Measurements from ENCODE around the gene DISC1.
"Not testable (repeated sequence)": the region's sequence is repeated elsewhere in the genome, so short reads cannot be mapped to it uniquely, and the experiment has no call there.

DISC1 gene

GRCh38 chr1:231638647-231639046, 12.1 kb downstream of the DISC1 start:
- DNase-seq (ENCODE audit: low read depth) = peak; percentile 38

GRCh38 chr1:231639819-231640218, 13.2 kb downstream of the DISC1 start:
- DNase-seq (ENCODE audit: low read depth) = no peak

GRCh38 chr1:231641444-231641843, 14.9 kb downstream of the DISC1 start:
- DNase-seq (ENCODE audit: low read depth) = not testable (repeated sequence)

- not testable (repeated sequence) for DNase-seq (ENCODE audit: low read depth)
Measured at GRCh38 chr1:231642061-231642460, 15.5 kb downstream of the DISC1 start.

- no peak for DNase-seq (ENCODE audit: low read depth)
Measured at GRCh38 chr1:231642618-231643017, 16.0 kb downstream of the DISC1 start.

GRCh38 chr1:231643071-231643934, 16.7 kb downstream of the DISC1 start:
- DNase-seq (ENCODE audit: low read depth) = no peak

GRCh38 chr1:231643935-231644237, 17.3 kb downstream of the DISC1 start:
- DNase-seq (ENCODE audit: low read depth) = no peak

- not testable (repeated sequence) for DNase-seq (ENCODE audit: low read depth)
Measured at GRCh38 chr1:231645634-231646033, 19.0 kb downstream of the DISC1 start.

GRCh38 chr1:231646165-231646564, 19.6 kb downstream of the DISC1 start:
- DNase-seq (ENCODE audit: low read depth) = not testable (repeated sequence)

GRCh38 chr1:231651621-231652260, 25.2 kb downstream of the DISC1 start:
- not testable (repeated sequence) for DNase-seq (ENCODE audit: low read depth)

GRCh38 chr1:231653632-231654031, 27.0 kb downstream of the DISC1 start:
- DNase-seq (ENCODE audit: low read depth) = peak; percentile 36

- DNase-seq (ENCODE audit: low read depth) = no peak
Measured at GRCh38 chr1:231656741-231657140, 30.2 kb downstream of the DISC1 start.

GRCh38 chr1:231658223-231658622, 31.6 kb downstream of the DISC1 start:
- not testable (repeated sequence) for DNase-seq (ENCODE audit: low read depth)

GRCh38 chr1:231660198-231660597, 33.6 kb downstream of the DISC1 start:
- DNase-seq (ENCODE audit: low read depth) = no peak

- DNase-seq (ENCODE audit: low read depth) = peak; percentile 22
Measured at GRCh38 chr1:231663211-231663792, 36.7 kb downstream of the DISC1 start.

GRCh38 chr1:231665101-231665500, 38.5 kb downstream of the DISC1 start:
- DNase-seq (ENCODE audit: low read depth) = no peak

GRCh38 chr1:231665726-231666125, 39.1 kb downstream of the DISC1 start:
- no peak for DNase-seq (ENCODE audit: low read depth)

- no peak for DNase-seq (ENCODE audit: low read depth)
Measured at GRCh38 chr1:231666220-231666936, 39.8 kb downstream of the DISC1 start.

GRCh38 chr1:231666937-231667608, 40.5 kb downstream of the DISC1 start:
- no peak for DNase-seq (ENCODE audit: low read depth)

- DNase-seq (ENCODE audit: low read depth) = no peak
Measured at GRCh38 chr1:231667896-231668506, 41.4 kb downstream of the DISC1 start.

- DNase-seq (ENCODE audit: low read depth) = no peak
Measured at GRCh38 chr1:231668826-231669225, 42.2 kb downstream of the DISC1 start.
